Measurements from ENCODE around the gene VAC14. TPM values are rescaled to one million over a fixed set of nuclear protein-coding genes. Genes with fewer than 3 reads are reported as not detected.

Gene VAC14
- total and polyA plus RNA-seq, 2 experiments from 2014 or later, result 42.3 to 77.7 TPM

- Mint-ChIP-seq H3K9me3 (no peaks in the 10 kb centered on the region), H3K4me3 (no peak overlapping the region)
These were observed 32.8 kb downstream of the VAC14 start for GRCh38 chr16:70768203-70768580.

GRCh38 chr16:70767377-70768202 is 33.4 kb downstream of the VAC14 start:
- DNase-seq (ENCODE audit: low spot score) (no peak), ATAC-seq (no peak)
- Histone ChIP-seq H3K36me3 (ENCODE audit: insufficient read depth) (no peaks in the 10 kb centered on the region), H3F3A (replicated peaks; ENCODE audit: low read depth) (peaks cover 4% of the 10 kb centered on the region; the same call in 1 of the 2 replicates), H4K20me1 (replicated peaks; ENCODE audit: insufficient read depth) (peaks cover 5% of the 10 kb centered on the region), H3K4me1 (ENCODE audit: insufficient read depth) (no peaks in the 10 kb centered on the region; the same call in 1 of the 2 replicates), H3K27me3 (ENCODE audit: insufficient read depth) (no peaks in the 10 kb centered on the region), H3K4me3 (no peak overlapping the region), H3K4me2 (no peak overlapping the region), H2AFZ (no peak overlapping the region), H3K79me2 (replicated peaks; ENCODE audit: insufficient read depth) (no peaks in the 10 kb centered on the region), H3K9me2 (ENCODE audit: insufficient read depth) (no peaks in the 10 kb centered on the region), H3K27ac (ENCODE audit: low read depth) (no peak overlapping the region)
- Mint-ChIP-seq H3K4me1 (no peaks in the 10 kb centered on the region), H3K27ac (no peak overlapping the region), H3K4me3 (no peak overlapping the region), H3K36me3 (ENCODE audit: low read depth) (peaks cover 17% of the 10 kb centered on the region), H3K27me3 (ENCODE audit: insufficient read depth, low read depth, poor library complexity) (peaks cover 12% of the 10 kb centered on the region), H3K9me3 (no peaks in the 10 kb centered on the region)
- TF ChIP-seq ETS1 (IDR thresholded peaks at IDR 0.05), result no peak
- no peak for TF ChIP-seq REST (IDR thresholded peaks at IDR 0.05; ENCODE audit: unreplicated experiment)
- TF ChIP-seq ZNF114 (CRISPR knock-in tag; IDR thresholded peaks at IDR 0.05), result no peak
- no peak for TF ChIP-seq STAT1 (IDR thresholded peaks at IDR 0.05; ENCODE audit: unreplicated experiment)

More at GRCh38 chr16:70768203-70768580, 32.8 kb downstream of the VAC14 start:
- Histone ChIP-seq H3K4me1 (ENCODE audit: insufficient read depth) (no peaks in the 10 kb centered on the region; the same call in 1 of the 2 replicates), H3F3A (replicated peaks; ENCODE audit: low read depth) (peaks cover 4% of the 10 kb centered on the region; the same call in 1 of the 2 replicates), H2AFZ (no peak overlapping the region), H3K4me3 (no peak overlapping the region), H3K9me2 (ENCODE audit: insufficient read depth) (no peaks in the 10 kb centered on the region), H3K36me3 (ENCODE audit: insufficient read depth) (no peaks in the 10 kb centered on the region), H3K27ac (ENCODE audit: low read depth) (no peak overlapping the region), H3K79me2 (replicated peaks; ENCODE audit: insufficient read depth) (no peaks in the 10 kb centered on the region), H3K27me3 (ENCODE audit: insufficient read depth) (no peaks in the 10 kb centered on the region), H3K4me2 (no peak overlapping the region), H4K20me1 (replicated peaks; ENCODE audit: insufficient read depth) (peaks cover 5% of the 10 kb centered on the region)
- H3K4me1 Mint-ChIP-seq, result no peaks in the 10 kb centered on the region
- no peak for TF ChIP-seq ZNF114 (CRISPR knock-in tag; IDR thresholded peaks at IDR 0.05)
- H3K36me3 Mint-ChIP-seq (ENCODE audit: low read depth), result peaks cover 19% of the 10 kb centered on the region
- no peak overlapping the region for H3K27ac Mint-ChIP-seq
- DNase-seq (ENCODE audit: low spot score) (no peak), ATAC-seq (no peak)
- peaks cover 12% of the 10 kb centered on the region for H3K27me3 Mint-ChIP-seq (ENCODE audit: insufficient read depth, low read depth, poor library complexity)

Data from GM23338 (cell line).